DND-41 (cell line): ENCODE data around the gene HRH1.

Experiments
- EZH2 ChIP-seq: IDR thresholded peaks from 3 replicates; pipeline ENCODE4 v1.6.1; 2012; ENCODE audit warnings: borderline replicate concordance, low read depth, mild to moderate bottlenecking, moderate library complexity, low read length, inconsistent platforms; ENCODE audit not compliant: severe bottlenecking
- TF ChIP-seq, protein P1 (sequence below): IDR thresholded peaks from 2 replicates; pipeline ENCODE4 v1.5.1; 2012; ENCODE audit warnings: borderline replicate concordance, low read length, moderate library complexity, mild to moderate bottlenecking; ENCODE audit not compliant: poor library complexity, severe bottlenecking; ENCODE audit errors: extremely low read depth

DNA sequence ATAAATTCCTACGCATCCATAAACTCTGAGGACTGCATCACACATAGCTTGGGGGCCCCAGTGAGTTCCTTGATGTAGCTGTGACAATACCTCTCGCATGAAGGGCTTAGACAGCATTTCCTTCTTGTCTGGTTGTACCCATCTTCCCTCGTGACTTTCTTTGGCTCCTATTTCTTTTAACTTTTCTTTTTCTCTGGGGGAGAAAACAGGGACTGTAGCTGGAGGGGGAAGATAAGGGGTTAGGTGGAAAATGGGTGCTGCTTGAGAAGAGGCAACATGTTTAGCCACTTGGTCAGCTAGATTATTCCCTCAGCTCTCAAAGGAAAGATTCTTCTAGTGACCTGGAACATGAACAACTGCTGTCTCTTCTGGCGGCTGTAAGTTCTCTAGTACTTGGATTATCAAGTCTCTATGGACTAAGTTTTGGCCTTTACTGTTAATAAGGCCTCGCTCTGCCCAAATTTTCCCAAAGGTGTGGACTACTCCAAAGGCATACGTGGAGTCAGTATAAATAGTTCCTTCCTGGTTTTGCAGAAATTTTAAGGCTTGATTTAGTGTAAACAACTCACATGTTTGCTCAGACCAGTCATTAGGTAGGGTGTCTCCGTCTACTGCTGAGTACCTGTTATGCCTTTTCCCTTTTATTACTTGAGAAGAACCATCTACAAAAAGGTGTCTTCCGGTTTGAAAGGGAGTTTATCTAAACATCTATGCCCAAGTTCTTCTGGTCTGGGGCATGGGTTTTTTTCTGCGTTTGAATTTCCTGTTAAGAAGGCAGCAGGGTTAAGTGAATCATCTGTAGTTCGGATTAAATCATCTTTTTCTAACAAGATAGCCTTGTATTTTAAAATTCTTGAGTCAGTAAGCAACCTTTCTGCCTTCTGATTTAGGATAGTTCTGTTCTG is 96.9 kb downstream of the HRH1 start:
- no peak for TF ChIP-seq EZH2
- TF ChIP-seq, protein P1, sequence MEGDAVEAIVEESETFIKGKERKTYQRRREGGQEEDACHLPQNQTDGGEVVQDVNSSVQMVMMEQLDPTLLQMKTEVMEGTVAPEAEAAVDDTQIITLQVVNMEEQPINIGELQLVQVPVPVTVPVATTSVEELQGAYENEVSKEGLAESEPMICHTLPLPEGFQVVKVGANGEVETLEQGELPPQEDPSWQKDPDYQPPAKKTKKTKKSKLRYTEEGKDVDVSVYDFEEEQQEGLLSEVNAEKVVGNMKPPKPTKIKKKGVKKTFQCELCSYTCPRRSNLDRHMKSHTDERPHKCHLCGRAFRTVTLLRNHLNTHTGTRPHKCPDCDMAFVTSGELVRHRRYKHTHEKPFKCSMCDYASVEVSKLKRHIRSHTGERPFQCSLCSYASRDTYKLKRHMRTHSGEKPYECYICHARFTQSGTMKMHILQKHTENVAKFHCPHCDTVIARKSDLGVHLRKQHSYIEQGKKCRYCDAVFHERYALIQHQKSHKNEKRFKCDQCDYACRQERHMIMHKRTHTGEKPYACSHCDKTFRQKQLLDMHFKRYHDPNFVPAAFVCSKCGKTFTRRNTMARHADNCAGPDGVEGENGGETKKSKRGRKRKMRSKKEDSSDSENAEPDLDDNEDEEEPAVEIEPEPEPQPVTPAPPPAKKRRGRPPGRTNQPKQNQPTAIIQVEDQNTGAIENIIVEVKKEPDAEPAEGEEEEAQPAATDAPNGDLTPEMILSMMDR = no peak
